Lower leg skin (tissue), 3 donors: Measurements from ENCODE around the gene C16orf92.

Source experiments
- CTCF ChIP-seq, 3 donors: fragments of 450-650 bp; IDR thresholded peaks; one replicate each; pipeline ENCODE4 v1.5.1; 2016; ENCODE audit warnings: antibody characterized with exemption in 3 of 3, mild to moderate bottlenecking in 3 of 3, moderate library complexity in 2 of 3
- POLR2A ChIP-seq, 2 donors: fragments of 450-650 bp; IDR thresholded peaks; one replicate each; pipeline ENCODE4 v1.6.1; 2016 to 2017; ENCODE audit warnings: antibody characterized with exemption in 2 of 2, mild to moderate bottlenecking in 1 of 2, moderate library complexity in 1 of 2

- no peak for TF ChIP-seq POLR2A (IDR thresholded peaks at IDR 0.05)
- no peak for TF ChIP-seq CTCF (IDR thresholded peaks at IDR 0.05)
Measured at GRCh38 chr16:30028438-30029076, 5.6 kb downstream of the C16orf92 start.
